GM18520 (cell line): Measurements from ENCODE around the gene MORF4L1.
"Not testable (repeated sequence)": the region's sequence is repeated elsewhere in the genome, so short reads cannot be mapped to it uniquely, and the experiment has no call there.

ENCODE experiments used
- ATAC-seq: cut with Tn5 transposase; IDR thresholded peaks from one replicate; pipeline ENCODE4 v1.9.1; 2021; ENCODE audit not compliant: unreplicated experiment

Gene MORF4L1

GRCh38 chr15:78898540-78898939 lies 25.9 kb downstream of the MORF4L1 start:
- no peak for ATAC-seq

- ATAC-seq = not testable (repeated sequence)
Measured at GRCh38 chr15:78900819-78901533, 28.3 kb downstream of the MORF4L1 start.

- not testable (repeated sequence) for ATAC-seq
Measured at GRCh38 chr15:78902281-78903032, 29.8 kb downstream of the MORF4L1 start.

- ATAC-seq = no peak
Measured at GRCh38 chr15:78904599-78905358, 32.1 kb downstream of the MORF4L1 start.

GRCh38 chr15:78906316-78906620 lies 33.6 kb downstream of the MORF4L1 start:
- ATAC-seq = no peak

GRCh38 chr15:78907577-78907976 lies 34.9 kb downstream of the MORF4L1 start:
- no peak for ATAC-seq

GRCh38 chr15:78909160-78909695 lies 36.5 kb downstream of the MORF4L1 start:
- no peak for ATAC-seq

GRCh38 chr15:78909791-78910228 lies 37.1 kb downstream of the MORF4L1 start:
- ATAC-seq = no peak

- ATAC-seq = no peak
Measured at GRCh38 chr15:78910271-78910670, 37.6 kb downstream of the MORF4L1 start.

- ATAC-seq = no peak
Measured at GRCh38 chr15:78912316-78912715, 39.6 kb downstream of the MORF4L1 start.

GRCh38 chr15:78913012-78913411 lies 40.3 kb downstream of the MORF4L1 start:
- no peak for ATAC-seq

- no peak for ATAC-seq
Measured at GRCh38 chr15:78914027-78914764, 41.5 kb downstream of the MORF4L1 start.

- no peak for ATAC-seq
Measured at GRCh38 chr15:78915341-78916087, 42.8 kb downstream of the MORF4L1 start.

- no peak for ATAC-seq
Measured at GRCh38 chr15:78916088-78916487, 43.4 kb downstream of the MORF4L1 start.

- ATAC-seq = no peak
Measured at GRCh38 chr15:78917888-78918287, 45.2 kb downstream of the MORF4L1 start.

- ATAC-seq = no peak
Measured at GRCh38 chr15:78921517-78921916, 48.8 kb downstream of the MORF4L1 start.

GRCh38 chr15:78921940-78922339 lies 49.2 kb downstream of the MORF4L1 start:
- ATAC-seq = no peak

GRCh38 chr15:78922527-78922926 lies 49.8 kb downstream of the MORF4L1 start:
- ATAC-seq = no peak

GRCh38 chr15:78923015-78923414 lies 50.3 kb downstream of the MORF4L1 start:
- ATAC-seq = no peak
